Muscle layer of duodenum (tissue), 2 donors: Measurements from ENCODE around the gene DHX29.
A peak's percentile ranks its signal among the peaks of the same experiment; 100 is the strongest.

Experiments used
- H3K27ac ChIP-seq: one replicate; pipeline ENCODE4 v1.7.0; 2013; ENCODE audit warnings: mild to moderate bottlenecking, low read length
- H3K27me3 ChIP-seq: one replicate; pipeline ENCODE4 v1.7.0; 2013; ENCODE audit warnings: low read depth, mild to moderate bottlenecking, control low read depth, low read length
- H3K36me3 ChIP-seq, 2 donors: one replicate each; pipeline ENCODE4 v1.7.0; 2013; ENCODE audit warnings: low read length in 2 of 2, control low read depth in 1 of 2, mild to moderate bottlenecking in 1 of 2; ENCODE audit not compliant: insufficient read depth in 2 of 2, control insufficient read depth in 1 of 2
- H3K4me1 ChIP-seq, 2 donors: one replicate each; pipeline ENCODE4 v1.7.0; 2013; ENCODE audit warnings: low read length in 2 of 2, mild to moderate bottlenecking in 2 of 2, control low read depth in 1 of 2, moderate library complexity in 1 of 2; ENCODE audit not compliant: insufficient read depth in 2 of 2, control insufficient read depth in 1 of 2
- H3K4me3 ChIP-seq, 2 donors: one replicate each; pipeline ENCODE4 v1.7.0; 2013; ENCODE audit warnings: low read length in 2 of 2, low read depth in 1 of 2, mild to moderate bottlenecking in 1 of 2
- H3K9me3 ChIP-seq, 2 donors: one replicate each; pipeline ENCODE4 v1.7.0; 2013; ENCODE audit warnings: low read length in 2 of 2, control low read depth in 1 of 2, mild to moderate bottlenecking in 1 of 2; ENCODE audit not compliant: control insufficient read depth in 1 of 2
- donor health status: healthy.

Gene DHX29, protein sequence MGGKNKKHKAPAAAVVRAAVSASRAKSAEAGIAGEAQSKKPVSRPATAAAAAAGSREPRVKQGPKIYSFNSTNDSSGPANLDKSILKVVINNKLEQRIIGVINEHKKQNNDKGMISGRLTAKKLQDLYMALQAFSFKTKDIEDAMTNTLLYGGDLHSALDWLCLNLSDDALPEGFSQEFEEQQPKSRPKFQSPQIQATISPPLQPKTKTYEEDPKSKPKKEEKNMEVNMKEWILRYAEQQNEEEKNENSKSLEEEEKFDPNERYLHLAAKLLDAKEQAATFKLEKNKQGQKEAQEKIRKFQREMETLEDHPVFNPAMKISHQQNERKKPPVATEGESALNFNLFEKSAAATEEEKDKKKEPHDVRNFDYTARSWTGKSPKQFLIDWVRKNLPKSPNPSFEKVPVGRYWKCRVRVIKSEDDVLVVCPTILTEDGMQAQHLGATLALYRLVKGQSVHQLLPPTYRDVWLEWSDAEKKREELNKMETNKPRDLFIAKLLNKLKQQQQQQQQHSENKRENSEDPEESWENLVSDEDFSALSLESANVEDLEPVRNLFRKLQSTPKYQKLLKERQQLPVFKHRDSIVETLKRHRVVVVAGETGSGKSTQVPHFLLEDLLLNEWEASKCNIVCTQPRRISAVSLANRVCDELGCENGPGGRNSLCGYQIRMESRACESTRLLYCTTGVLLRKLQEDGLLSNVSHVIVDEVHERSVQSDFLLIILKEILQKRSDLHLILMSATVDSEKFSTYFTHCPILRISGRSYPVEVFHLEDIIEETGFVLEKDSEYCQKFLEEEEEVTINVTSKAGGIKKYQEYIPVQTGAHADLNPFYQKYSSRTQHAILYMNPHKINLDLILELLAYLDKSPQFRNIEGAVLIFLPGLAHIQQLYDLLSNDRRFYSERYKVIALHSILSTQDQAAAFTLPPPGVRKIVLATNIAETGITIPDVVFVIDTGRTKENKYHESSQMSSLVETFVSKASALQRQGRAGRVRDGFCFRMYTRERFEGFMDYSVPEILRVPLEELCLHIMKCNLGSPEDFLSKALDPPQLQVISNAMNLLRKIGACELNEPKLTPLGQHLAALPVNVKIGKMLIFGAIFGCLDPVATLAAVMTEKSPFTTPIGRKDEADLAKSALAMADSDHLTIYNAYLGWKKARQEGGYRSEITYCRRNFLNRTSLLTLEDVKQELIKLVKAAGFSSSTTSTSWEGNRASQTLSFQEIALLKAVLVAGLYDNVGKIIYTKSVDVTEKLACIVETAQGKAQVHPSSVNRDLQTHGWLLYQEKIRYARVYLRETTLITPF (N-terminal part only)

DNA sequence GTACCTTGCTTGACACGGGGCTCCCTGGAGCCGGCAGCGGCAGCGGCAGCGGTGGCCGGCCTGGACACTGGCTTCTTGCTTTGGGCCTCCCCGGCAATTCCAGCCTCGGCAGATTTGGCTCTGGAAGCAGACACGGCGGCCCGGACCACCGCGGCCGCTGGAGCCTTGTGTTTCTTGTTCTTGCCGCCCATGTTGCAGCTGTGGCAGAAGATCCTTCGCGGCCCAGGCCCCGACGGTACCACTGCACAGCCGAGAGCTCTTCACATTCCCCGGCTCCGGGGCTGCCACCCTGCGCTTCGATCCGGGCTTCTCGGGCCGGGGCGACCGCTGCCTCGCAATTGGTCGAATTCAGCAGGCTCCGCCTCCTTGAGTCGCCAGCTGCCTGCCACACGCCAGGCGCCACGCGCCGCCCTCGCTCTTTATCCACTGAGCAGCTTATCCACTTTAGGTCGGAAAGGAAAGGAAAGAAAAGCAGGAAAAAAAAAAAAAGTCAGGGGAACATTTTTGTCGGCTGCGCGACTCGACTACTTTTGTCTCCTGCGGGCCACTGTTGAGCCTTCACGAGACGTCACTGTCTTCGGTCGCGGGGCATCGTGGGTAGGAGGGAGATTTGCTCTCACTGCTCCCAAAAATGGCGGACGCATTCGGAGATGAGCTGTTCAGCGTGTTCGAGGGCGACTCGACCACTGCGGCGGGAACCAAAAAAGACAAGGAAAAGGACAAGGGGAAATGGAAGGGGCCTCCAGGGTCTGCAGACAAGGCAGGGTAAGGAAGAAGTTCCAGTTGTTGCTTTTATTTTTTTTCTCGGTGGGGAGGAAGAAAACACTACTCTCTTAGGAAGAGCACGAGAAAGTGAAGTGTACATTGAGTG, at the start of gene DHX29, which contains the start of gene MTREX:
Gene DHX29 (minus strand): TSS at position 312 of the 871 bp plus-strand sequence. CDS start 121 bp downstream, at position 191.
Gene MTREX (plus strand): TSS at position 607 of the 871 bp plus-strand sequence. CDS start 25 bp downstream, at position 632.
- Histone ChIP-seq H3K4me3 (peak within 1 kb of the TSS; percentile 64 to 98), H3K36me3 (no peaks in the 10 kb centered on the region), H3K27me3 (no peaks in the 10 kb centered on the region), H3K27ac (peak within 1 kb of the TSS; percentile 95), H3K9me3 (no peaks in the 10 kb centered on the region), H3K4me1 (peaks cover 22 to 58% of the 10 kb centered on the region in 2 donors)

DNA sequence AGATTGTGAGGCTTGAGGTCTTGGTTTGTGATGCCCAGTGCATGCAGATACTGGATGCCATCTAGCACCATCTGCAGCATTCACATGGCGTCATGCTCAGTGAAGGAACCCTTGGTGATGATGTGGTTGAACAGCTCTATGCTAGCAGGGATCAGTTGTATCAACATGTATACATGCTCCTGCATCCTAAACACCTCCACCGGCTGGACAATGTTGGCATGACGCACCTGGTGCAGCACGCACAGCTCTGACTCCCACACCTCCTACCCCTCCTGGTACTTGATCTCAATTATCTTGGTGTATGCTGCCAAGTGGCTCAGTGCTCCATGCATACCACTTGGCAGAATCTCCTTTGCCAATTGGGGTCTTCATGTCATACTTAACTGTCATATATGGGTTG, 49.4 kb upstream of the DHX29 start:
- Histone ChIP-seq H3K27ac (no peak overlapping the region), H3K27me3 (no peaks in the 10 kb centered on the region), H3K36me3 (peaks cover 50 to 67% of the 10 kb centered on the region in 2 donors)

DNA sequence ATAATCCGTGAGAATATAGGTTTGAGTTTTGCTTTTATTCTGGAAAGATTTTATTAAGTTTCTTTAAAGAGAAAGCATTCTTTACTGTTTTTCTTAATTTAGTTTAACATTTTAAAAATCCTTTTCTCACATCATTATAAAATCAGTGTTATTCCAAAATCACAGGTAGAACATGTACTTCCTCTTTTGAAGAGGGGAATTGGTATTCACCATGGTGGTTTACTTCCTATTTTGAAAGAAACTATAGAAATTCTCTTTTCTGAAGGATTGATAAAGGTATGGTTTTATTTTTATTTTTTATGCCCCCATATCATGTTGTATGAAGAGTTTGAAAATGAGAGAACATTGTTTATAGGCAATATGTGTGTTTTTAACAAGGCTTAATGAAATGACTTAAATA, 43.3 kb upstream of the DHX29 start:
- Histone ChIP-seq H3K9me3 (no peaks in the 10 kb centered on the region), H3K36me3 (peaks cover 46 to 78% of the 10 kb centered on the region in 2 donors), H3K4me1 (no peaks in the 10 kb centered on the region), H3K27me3 (no peaks in the 10 kb centered on the region), H3K4me3 (no peak overlapping the region), H3K27ac (no peak overlapping the region)

More for the DNA sequence above, 49.4 kb upstream of the DHX29 start:
- no peaks in the 10 kb centered on the region for H3K9me3 ChIP-seq
- H3K4me1 ChIP-seq, result no peaks in the 10 kb centered on the region
- H3K4me3 ChIP-seq, result no peak overlapping the region

DNA sequence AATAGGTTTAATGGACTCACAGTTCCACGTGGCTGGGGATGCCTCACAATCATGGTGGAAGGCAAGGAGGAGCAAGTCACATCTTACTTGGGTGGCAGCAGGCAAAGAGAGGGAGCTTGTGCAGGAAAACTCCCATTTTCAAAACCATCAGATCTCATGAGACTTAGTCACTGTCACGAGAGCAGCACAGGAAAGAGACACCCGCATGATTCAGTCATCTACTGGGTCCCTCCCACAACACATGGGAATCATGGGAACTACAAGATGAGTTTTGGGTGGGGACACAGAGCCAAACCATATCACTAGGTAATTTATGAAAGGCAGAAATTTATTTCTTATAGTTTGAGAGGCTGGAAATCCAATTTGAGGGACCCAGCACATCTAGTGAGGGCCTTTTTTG, 40.3 kb upstream of the DHX29 start:
- peaks cover 33 to 53% of the 10 kb centered on the region in 2 donors for H3K36me3 ChIP-seq

DNA sequence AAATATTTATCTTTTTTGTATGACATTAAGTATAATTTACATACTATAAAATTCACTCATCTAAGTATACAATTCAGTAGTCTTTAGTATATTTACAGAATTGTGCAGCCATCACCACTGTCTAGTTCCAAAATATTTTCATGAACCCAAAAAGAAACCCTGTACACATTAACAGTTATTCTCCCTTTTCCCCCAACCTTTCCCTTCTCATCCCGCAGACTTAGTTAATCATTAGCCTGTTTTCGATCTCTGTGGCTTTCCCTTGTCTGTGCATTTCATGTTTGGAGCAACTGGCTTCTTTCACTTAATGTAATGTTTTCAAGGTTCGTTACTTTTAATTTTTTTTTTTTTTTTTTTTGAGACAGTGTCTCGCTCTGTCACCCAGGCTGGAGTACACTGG, 37.8 kb upstream of the DHX29 start:
- Histone ChIP-seq H3K27ac (no peak overlapping the region), H3K4me1 (peaks cover 3 to 7% of the 10 kb centered on the region in 2 donors), H3K27me3 (no peaks in the 10 kb centered on the region), H3K9me3 (no peaks in the 10 kb centered on the region), H3K4me3 (no peak overlapping the region), H3K36me3 (peaks cover 40 to 46% of the 10 kb centered on the region in 2 donors)

More for the DNA sequence above, 40.3 kb upstream of the DHX29 start:
- no peak overlapping the region for H3K4me3 ChIP-seq
- peaks cover 3 to 4% of the 10 kb centered on the region in 2 donors for H3K4me1 ChIP-seq
- H3K27ac ChIP-seq, result no peak overlapping the region
- H3K27me3 ChIP-seq, result no peaks in the 10 kb centered on the region
- no peaks in the 10 kb centered on the region for H3K9me3 ChIP-seq

DNA sequence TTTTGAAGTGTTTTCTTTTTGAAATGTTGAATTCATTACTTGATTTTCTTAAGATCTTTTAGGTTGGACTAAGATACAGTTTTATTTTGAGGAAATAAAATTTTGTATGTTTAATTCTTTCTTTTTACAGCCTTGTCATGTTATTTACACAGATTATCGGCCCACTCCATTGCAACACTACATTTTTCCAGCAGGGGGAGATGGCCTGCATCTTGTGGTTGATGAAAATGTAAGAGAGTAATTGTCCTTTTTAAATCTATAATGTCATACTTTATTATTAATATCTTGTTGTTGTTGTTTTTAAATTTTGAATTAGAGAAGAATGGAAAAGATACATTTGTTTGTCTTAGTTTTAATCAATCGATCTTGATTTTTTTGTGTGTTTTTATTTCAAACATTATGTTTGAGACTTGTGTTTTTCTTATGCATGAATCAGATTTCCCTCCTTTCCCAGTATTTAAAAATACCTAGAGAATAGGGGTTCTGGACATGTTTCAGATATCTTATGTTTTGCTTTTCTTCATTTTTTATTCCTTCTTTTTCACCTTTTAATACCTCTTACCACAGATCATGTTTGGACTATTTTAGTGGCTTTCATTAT, 37.0 kb upstream of the DHX29 start:
- H3K4me3 ChIP-seq, result no peak overlapping the region
- H3K27ac ChIP-seq, result no peak overlapping the region
- no peaks in the 10 kb centered on the region for H3K9me3 ChIP-seq
- H3K27me3 ChIP-seq, result no peaks in the 10 kb centered on the region
- peaks cover 3 to 7% of the 10 kb centered on the region in 2 donors for H3K4me1 ChIP-seq
- peaks cover 37 to 40% of the 10 kb centered on the region in 2 donors for H3K36me3 ChIP-seq

DNA sequence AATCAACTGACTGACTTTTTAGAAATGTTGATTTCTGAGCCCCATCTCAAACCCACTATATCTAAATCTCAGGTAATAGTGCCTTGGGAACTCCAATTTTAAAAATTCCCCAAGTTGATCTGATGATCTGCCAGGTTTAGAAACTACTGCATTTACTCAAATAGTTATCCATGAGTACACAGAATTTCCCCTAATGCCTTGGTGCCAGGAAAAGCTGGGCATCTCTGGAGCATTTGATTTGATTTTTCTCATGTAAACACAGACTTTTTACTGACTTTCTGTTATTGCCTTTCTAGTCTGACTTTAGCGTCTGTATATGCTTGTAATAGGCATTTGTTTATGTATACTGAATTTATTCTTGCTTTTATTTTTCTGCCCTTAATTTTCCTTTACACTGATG, 36.1 kb upstream of the DHX29 start:
- no peaks in the 10 kb centered on the region for H3K27me3 ChIP-seq
- no peak overlapping the region for H3K4me3 ChIP-seq
- H3K9me3 ChIP-seq, result no peaks in the 10 kb centered on the region
- no peak overlapping the region for H3K27ac ChIP-seq
- peaks cover 29 to 37% of the 10 kb centered on the region in 2 donors for H3K36me3 ChIP-seq
- peaks cover 3 to 7% of the 10 kb centered on the region in 2 donors for H3K4me1 ChIP-seq

DNA sequence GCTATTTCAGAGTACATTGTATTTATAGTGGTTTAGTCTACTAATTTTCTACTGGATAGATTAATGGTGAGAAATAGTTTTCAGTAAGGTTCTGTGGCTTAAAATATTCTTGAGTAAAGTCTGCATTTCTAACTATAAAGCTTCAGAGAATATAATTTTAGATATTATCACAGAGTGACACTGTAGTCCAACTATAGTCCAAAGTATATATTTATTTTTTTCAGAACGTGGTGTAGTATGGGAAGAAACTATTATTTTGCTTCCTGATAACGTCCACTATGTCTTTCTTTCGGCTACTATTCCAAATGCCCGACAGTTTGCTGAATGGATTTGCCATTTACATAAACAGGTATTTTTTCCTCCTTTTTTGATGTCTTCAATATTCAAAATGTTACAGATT, 35.6 kb upstream of the DHX29 start:
- Histone ChIP-seq H3K4me3 (no peak overlapping the region), H3K36me3 (peaks cover 24 to 32% of the 10 kb centered on the region in 2 donors), H3K4me1 (peaks cover 3 to 7% of the 10 kb centered on the region in 2 donors), H3K27me3 (no peaks in the 10 kb centered on the region), H3K27ac (no peak overlapping the region), H3K9me3 (no peaks in the 10 kb centered on the region)

DNA sequence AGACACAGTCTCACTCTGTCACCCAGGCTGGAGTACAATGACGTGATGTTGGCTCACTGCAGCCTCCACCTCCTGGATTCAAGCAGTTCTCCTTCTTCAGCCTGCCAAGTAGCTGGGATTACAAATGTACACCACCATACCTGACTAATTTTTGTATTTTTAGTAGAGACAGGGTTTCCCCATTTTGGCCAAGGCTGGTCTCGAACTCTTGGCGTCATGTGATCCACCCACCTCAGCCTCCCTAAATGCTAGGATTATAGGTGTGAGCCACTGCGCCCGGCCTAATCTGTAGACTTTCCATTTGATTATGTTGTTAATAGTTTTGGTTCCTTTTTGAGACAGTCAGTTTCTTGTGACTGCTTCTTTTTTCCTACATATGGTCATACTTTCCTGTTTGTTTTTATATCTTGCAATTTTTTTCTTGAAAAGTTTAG, 31.3 kb upstream of the DHX29 start:
- Histone ChIP-seq H3K36me3 (peaks cover 0 to 14% of the 10 kb centered on the region in 2 donors), H3K4me3 (no peak overlapping the region), H3K4me1 (peaks cover 0 to 4% of the 10 kb centered on the region in 2 donors), H3K9me3 (no peaks in the 10 kb centered on the region), H3K27ac (no peak overlapping the region), H3K27me3 (no peaks in the 10 kb centered on the region)
